ENCODE measurements around the gene SH2B3. TPM values are rescaled to one million over a fixed set of nuclear protein-coding genes. Genes with fewer than 3 reads are reported as not detected.

The SH2B3 gene
- polyA plus RNA-seq, 1 donor from 2014 or later: 3.0 TPM

DNA sequence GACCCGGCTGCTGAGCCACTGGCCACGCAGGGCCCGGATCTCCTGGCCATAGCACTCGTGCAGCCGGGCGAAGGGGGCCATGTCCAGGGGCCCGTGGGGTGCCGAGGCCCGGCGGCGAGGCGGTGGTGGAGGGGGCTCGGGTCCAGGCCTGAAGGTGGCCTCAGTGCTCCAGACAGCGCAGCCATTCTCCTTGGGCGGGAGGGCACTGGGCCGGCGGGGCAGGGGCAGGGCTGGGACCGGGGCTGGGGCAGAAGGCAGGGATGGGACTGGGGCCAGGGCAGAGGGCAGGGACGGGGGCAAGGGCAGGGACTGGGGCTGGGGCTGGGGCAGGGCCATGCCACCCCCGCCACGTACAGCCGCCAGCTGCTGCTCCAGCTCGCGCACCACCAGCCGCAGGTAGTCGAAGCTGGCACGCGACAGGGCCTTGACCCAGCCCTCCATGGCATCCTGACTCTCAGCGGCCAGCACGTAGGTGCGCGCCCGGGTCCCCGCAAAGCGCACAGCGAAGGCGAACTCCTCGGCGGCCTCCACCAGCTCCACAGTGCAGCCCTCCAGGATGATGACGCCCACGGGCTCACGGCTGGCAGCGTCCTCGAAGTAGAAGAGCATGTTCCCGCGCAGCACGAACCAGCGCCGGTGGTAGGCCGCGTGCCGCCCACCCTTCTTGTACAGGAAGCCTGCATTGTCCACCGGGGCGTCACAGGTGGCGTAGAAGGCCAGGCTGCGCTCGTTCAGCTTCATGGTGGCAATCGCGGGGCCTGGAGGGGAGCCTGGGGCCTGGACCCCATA lies 42.8 kb upstream of the SH2B3 start:
- H3K27me3 ChIP-seq (ENCODE audit: insufficient read depth, low read depth, low read length): no peaks in the 10 kb centered on the region
- H3K4me2 ChIP-seq (ENCODE audit: low read length): no peak overlapping the region
- H3K27ac ChIP-seq (ENCODE audit: low read length): no peak overlapping the region
- no peaks in the 10 kb centered on the region for H3K9me3 ChIP-seq (ENCODE audit: low read length)
- no peaks in the 10 kb centered on the region for H4K20me1 ChIP-seq (ENCODE audit: insufficient read depth)
- H3K9me2 ChIP-seq (ENCODE audit: insufficient read depth, low read length): no peaks in the 10 kb centered on the region
- H3K36me3 ChIP-seq (ENCODE audit: insufficient read depth, low read length): no peaks in the 10 kb centered on the region
- H3K4me3 ChIP-seq (ENCODE audit: low read length): no peak overlapping the region
- H3K9ac ChIP-seq (ENCODE audit: low read length): no peak overlapping the region
- H3K79me2 ChIP-seq (replicated peaks; ENCODE audit: insufficient read depth, low read length): peaks cover 14% of the 10 kb centered on the region
- no peak for TF ChIP-seq MXI1 (conservative IDR thresholded peaks at IDR 0.05; ENCODE audit: poor library complexity, severe bottlenecking)
- TF ChIP-seq, protein P1, sequence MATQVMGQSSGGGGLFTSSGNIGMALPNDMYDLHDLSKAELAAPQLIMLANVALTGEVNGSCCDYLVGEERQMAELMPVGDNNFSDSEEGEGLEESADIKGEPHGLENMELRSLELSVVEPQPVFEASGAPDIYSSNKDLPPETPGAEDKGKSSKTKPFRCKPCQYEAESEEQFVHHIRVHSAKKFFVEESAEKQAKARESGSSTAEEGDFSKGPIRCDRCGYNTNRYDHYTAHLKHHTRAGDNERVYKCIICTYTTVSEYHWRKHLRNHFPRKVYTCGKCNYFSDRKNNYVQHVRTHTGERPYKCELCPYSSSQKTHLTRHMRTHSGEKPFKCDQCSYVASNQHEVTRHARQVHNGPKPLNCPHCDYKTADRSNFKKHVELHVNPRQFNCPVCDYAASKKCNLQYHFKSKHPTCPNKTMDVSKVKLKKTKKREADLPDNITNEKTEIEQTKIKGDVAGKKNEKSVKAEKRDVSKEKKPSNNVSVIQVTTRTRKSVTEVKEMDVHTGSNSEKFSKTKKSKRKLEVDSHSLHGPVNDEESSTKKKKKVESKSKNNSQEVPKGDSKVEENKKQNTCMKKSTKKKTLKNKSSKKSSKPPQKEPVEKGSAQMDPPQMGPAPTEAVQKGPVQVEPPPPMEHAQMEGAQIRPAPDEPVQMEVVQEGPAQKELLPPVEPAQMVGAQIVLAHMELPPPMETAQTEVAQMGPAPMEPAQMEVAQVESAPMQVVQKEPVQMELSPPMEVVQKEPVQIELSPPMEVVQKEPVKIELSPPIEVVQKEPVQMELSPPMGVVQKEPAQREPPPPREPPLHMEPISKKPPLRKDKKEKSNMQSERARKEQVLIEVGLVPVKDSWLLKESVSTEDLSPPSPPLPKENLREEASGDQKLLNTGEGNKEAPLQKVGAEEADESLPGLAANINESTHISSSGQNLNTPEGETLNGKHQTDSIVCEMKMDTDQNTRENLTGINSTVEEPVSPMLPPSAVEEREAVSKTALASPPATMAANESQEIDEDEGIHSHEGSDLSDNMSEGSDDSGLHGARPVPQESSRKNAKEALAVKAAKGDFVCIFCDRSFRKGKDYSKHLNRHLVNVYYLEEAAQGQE (IDR thresholded peaks at IDR 0.05; ENCODE audit: borderline replicate concordance): no peak
- TF ChIP-seq EP300 (conservative IDR thresholded peaks at IDR 0.05; ENCODE audit: poor library complexity, severe bottlenecking): no peak
- no peak for TF ChIP-seq RAD21 (conservative IDR thresholded peaks at IDR 0.05)
- TF ChIP-seq POLR2AphosphoS5 (IDR thresholded peaks at IDR 0.05): no peak
- no peak for TF ChIP-seq SMC3 (conservative IDR thresholded peaks at IDR 0.05; ENCODE audit: poor library complexity)
- H3F3A ChIP-seq (ENCODE audit: insufficient read depth, low read length, poor library complexity, severe bottlenecking): no peaks in the 10 kb centered on the region
- no peak overlapping the region for H2AFZ ChIP-seq (ENCODE audit: low read depth, low read length)

DNA sequence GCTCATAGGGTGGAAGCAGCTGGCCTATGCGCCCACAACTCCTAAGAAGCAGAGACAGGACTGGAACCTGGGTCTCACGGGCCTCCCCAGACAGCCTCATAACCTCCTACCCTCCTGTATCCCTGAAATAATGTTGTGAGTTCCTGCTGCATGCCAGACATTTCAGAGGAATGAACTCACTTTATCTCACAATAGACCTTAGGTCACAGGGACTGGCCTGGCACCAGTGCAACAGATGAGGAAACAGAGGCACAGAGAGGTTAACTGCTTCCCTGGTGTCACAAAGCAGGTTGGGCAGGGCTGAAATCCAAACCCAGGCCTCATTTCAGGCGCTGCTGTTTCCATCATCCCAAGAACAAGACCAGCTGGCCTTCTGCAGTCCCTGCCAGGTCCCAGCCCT lies 42.1 kb upstream of the SH2B3 start:
- H3K36me3 ChIP-seq (ENCODE audit: insufficient read depth, low read length): no peaks in the 10 kb centered on the region
- peaks cover 21% of the 10 kb centered on the region for H3K79me2 ChIP-seq (replicated peaks; ENCODE audit: insufficient read depth, low read length)
- TF ChIP-seq EZH2 (IDR thresholded peaks at IDR 0.05; ENCODE audit: borderline replicate concordance, insufficient read depth, low read length, poor library complexity, severe bottlenecking) (no peak), MXI1 (conservative IDR thresholded peaks at IDR 0.05; ENCODE audit: poor library complexity, severe bottlenecking) (no peak), POLR2AphosphoS5 (IDR thresholded peaks at IDR 0.05) (no peak), EP300 (conservative IDR thresholded peaks at IDR 0.05; ENCODE audit: poor library complexity, severe bottlenecking) (no peak), SMC3 (conservative IDR thresholded peaks at IDR 0.05; ENCODE audit: poor library complexity) (no peak), RAD21 (conservative IDR thresholded peaks at IDR 0.05) (no peak), TAF1 (IDR thresholded peaks at IDR 0.05; ENCODE audit: low read depth) (no peak)
- TF ChIP-seq, protein P2, sequence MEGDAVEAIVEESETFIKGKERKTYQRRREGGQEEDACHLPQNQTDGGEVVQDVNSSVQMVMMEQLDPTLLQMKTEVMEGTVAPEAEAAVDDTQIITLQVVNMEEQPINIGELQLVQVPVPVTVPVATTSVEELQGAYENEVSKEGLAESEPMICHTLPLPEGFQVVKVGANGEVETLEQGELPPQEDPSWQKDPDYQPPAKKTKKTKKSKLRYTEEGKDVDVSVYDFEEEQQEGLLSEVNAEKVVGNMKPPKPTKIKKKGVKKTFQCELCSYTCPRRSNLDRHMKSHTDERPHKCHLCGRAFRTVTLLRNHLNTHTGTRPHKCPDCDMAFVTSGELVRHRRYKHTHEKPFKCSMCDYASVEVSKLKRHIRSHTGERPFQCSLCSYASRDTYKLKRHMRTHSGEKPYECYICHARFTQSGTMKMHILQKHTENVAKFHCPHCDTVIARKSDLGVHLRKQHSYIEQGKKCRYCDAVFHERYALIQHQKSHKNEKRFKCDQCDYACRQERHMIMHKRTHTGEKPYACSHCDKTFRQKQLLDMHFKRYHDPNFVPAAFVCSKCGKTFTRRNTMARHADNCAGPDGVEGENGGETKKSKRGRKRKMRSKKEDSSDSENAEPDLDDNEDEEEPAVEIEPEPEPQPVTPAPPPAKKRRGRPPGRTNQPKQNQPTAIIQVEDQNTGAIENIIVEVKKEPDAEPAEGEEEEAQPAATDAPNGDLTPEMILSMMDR (IDR thresholded peaks at IDR 0.05; ENCODE audit: poor library complexity, severe bottlenecking): no peak
- TF ChIP-seq, protein P1 (IDR thresholded peaks at IDR 0.05; ENCODE audit: borderline replicate concordance): no peak
- H3K9me3 ChIP-seq (ENCODE audit: low read length): no peaks in the 10 kb centered on the region
- H3K27me3 ChIP-seq (ENCODE audit: insufficient read depth, low read depth, low read length): no peaks in the 10 kb centered on the region
- no peak overlapping the region for H3K4me3 ChIP-seq (ENCODE audit: low read length)
- H3F3A ChIP-seq (ENCODE audit: insufficient read depth, low read length, poor library complexity, severe bottlenecking): no peaks in the 10 kb centered on the region
- H4K20me1 ChIP-seq (ENCODE audit: insufficient read depth): no peaks in the 10 kb centered on the region
- no peak overlapping the region for H2AFZ ChIP-seq (ENCODE audit: low read depth, low read length)
- no peaks in the 10 kb centered on the region for H3K9me2 ChIP-seq (ENCODE audit: insufficient read depth, low read length)
- no peak overlapping the region for H3K27ac ChIP-seq (ENCODE audit: low read length)
- no peak overlapping the region for H3K9ac ChIP-seq (ENCODE audit: low read length)
- no peak overlapping the region for H3K4me2 ChIP-seq (ENCODE audit: low read length)

Measured in neural cell (in vitro differentiated cells).